GM12892 (cell line): ENCODE data around the gene ASTN1.

Experiments used
- POLR2A ChIP-seq: IDR thresholded peaks from 2 replicates; pipeline ENCODE4 v1.6.1; 2011; ENCODE audit warnings: low read depth, low read length, control low read depth
- TAF1 ChIP-seq: IDR thresholded peaks from 2 replicates; pipeline ENCODE4 v1.6.1; 2011; ENCODE audit warnings: low read depth, mild to moderate bottlenecking, control low read depth, low read length, borderline replicate concordance

DNA sequence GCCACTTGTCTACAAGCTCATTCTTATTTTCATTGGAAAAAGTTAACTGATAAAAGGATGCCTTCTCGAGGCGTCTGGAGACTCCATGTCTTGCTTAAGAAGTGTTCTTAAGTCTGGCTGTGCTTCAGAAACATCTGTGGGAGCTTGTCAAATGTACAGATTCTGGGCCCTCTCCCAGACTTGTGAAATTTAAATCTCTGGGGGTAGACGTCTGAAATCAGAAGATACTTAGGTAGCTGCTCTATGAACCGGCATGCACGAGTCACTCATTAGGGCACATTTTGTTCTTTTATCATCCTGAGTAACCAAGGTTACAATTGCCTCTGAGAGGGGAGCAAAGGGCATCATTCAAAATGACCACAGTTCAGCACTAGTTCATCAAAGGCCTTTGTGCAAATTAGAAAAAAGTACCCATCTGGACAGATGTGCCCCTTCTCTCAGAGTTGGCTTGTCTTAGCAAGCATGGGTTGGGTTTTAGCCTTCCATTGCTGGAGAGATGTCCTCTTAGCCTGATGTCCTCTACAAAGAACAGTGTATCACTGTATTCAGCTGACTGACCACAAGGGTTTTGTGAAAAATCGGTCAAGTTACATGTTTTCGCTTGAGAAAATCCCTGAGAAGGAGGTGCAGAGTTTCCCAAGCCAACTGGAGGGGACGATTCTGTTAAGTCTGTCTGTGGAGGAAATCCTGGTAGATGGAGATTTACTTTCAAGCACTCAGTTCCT, 156.9 kb downstream of the ASTN1 start:
- TF ChIP-seq POLR2A, result no peak
- no peak for TF ChIP-seq TAF1
